HG02623 (cell line): ENCODE data around the gene TRIM69.
A peak's percentile ranks its signal among the peaks of the same experiment; 100 is the strongest.
"Not testable (repeated sequence)": the region's sequence is repeated elsewhere in the genome, so short reads cannot be mapped to it uniquely, and the experiment has no call there.

Experiments
- ATAC-seq: cut with Tn5 transposase; IDR thresholded peaks from one replicate; pipeline ENCODE4 v1.9.1; 2021; ENCODE audit warnings: moderate library complexity; ENCODE audit not compliant: unreplicated experiment

The TRIM69 gene

DNA sequence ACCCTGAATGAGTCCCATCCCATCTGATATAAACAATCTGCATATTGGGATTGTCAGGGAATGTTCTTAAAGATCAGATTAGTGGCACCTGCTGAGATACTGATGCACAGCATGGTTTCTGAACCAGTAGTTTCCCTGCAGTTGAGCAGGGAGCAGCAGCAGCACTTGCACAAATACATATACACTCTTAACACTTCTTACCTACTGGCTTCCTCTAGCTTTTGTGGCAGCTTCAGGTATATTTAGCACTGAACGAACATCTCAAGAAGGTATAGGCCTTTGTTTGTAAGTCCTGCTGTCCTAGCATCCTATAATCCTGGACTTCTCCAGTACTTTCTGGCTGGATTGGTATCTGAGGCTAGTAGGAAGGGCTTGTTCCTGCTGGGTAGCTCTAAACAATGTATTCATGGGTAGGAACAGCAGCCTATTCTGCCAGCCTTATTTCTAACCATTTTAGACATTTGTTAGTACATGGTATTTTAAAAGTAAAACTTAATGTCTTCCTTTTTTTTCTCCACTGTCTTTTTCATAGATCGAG, 20.5 kb upstream of the TRIM69 start:
- ATAC-seq, result no peak

DNA sequence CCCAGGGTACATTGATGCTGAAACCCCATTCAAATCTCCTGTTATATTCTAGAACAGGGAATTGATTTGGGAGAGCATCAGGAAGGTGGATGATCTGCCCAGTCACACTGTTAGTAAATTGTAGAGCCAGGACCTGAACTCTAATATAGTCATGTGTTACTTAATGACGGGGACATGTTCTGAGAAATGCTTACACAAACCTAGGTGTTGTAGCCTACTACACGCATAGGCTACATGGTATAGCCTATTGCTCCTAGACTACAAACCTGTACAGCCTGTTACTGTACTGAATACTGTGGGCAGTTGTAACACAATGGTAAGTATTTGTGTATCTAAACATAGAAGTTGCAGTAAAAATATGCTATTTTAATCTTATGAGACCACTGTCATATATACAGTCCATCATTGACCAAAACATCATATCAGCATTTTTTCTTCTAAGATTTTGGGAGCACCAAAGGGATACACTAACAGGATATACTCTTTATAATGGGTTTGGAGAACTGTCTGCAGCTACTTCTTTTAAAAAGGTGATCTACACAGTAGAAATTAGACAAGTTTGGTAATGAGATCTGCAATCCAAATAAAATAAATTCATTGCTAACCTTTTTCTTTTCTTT, 19.2 kb upstream of the TRIM69 start:
- no peak for ATAC-seq

DNA sequence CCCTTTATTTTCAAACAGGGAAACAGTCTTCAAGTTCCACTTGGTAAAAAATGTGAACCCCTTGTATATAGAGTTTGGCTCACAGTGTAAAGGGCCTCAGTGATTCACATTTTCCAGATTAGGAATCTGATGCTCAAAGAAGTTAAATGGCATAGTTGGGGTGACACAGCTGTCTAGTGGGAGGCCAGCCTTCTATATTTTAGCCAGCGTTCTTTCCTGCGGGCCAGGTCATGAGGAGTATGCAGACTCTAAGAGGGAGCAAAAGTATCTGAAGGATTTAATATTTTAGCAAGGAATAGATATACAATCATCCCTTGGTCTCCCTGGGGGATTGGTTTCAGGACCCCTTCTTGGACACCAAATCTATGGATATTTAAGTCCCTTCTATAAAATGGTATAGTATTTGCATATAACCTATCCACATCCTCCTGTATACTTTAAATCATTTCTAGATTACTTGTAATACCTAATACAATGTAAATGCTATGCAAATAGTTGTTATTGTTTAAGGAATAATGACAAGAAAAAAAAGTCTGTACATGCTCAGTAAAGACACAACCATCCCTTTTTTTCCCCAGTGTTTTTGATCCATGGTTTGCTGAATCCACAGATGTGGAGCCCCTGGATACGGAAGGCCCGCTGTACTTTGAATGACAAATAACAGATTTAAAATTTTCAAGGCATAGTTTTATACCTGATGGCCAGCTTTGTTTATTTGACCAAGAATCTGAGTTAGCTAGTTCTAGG, 18.0 kb upstream of the TRIM69 start:
- ATAC-seq, result no peak

DNA sequence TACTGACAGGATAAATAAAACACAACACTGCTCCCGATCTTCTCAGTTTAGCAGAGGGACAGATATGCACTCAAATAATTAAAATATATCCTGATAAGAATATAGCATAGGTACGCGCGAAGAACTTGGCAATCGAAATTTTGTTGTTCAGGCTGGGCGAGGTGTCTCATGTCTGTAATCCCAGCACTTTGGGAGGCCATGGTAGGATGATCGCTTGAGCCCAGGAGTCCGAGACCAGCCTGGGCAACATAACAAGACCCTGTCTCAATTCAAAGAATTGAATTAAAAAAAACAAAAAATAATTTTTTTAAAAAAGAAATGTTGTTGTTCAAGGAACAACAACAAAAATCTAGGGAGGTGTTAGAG, 17.4 kb upstream of the TRIM69 start:
- ATAC-seq, result no peak

DNA sequence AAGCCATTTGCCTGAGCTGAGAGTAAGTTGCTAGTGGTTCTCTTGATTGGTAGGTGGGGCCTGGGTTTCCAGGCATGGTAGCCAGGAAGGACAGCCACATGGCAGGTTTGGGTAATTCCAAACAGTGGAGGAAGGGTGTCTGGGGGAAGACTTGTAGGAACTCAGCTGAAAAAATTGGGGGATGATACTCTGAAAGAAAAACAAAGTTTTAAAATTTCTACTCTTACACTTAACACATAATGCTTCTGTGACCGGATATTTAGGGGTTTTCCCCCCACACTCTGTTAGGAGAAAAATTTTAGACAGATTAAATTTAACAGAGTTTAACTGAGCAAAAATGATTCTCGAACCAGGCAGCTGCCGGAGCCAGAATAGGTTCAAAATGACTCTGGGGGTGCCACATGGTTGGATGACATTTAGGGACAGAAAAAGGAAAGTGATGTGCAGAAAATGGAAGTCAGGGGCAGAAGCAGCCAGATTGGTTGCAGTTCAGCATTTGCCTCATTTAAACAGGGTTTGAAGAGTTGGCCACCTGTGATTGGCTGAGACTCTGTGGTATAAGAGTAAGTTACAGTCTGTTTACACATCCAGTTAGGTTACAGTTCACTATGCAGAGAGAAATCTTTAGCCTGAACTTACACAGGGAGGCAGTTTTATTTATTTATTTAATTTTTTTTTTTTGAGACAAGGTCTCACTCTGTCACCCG, 16.9 kb upstream of the TRIM69 start:
- ATAC-seq, result peak; percentile 50

DNA sequence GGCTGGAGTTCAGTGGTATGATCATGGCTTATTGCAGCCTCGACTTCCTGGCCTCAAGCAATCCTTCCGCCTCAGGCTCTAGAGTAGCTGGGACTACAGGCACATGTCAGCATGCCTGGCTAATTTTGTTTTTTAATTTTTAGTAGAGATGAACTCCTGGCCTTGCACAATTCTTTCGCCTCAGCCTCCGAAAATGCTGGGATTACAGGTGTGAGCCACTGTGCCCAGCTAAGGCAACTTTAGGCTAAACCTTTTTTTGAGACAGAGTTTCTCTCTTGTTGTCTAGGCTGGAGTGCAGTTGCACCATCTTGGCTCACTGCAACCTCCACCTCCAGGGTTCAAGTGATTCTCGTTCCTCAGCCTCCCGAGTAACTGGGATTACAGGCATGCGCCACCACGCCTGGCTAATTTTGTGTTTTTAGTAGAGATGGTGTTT, 16.3 kb upstream of the TRIM69 start:
- ATAC-seq, result not testable (repeated sequence)

DNA sequence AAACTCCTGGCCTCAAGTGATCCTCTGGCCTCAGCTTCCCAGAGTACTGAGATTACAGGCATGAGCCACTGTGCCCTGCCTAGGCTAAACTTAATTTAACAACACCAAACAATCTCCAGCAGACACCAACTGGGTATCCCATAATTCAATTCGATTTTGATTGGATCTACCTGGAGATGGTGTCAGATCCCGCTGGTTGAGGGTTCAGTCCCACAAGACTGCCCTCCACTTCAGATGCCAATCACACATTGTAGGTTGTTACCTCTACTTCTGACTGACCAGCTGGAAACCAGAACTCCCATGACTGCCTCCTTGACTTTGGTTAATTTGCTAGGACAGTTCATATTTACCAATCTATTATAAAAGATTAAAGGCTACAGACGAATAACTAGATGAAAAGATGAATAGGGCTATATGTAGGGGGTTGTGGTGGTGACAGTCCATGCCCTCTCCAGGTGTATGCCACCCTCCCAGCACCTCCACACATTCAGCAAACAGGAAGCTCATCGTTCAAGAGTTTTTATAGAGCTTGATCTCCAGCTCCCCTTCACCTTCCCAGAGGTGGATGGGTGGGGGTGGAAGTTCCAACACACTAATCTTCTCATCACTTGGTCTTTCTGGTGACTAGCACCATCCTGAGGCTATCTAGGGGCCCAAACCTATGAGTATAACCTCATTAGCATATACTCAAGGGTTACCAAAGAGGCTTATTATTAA, 15.7 kb upstream of the TRIM69 start:
- no peak for ATAC-seq

DNA sequence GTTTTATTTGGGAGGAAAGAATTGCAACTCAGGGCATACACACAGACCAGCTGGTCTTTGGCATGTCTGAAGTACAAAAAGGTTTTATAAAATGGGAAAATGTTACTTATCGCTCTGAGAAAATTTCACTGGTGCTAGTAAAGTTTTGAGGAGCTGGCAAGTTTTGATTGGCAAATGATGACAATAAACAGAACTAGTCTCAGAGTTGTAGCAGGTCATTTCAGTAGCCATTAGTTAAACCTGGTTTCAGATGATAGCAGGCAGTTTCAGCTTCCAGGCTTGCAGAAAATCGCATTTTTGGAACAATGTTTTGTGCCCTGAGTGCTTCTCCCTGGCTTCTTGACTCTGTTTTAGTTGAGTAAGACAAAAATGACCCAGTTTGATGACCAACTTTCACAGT, 14.3 kb upstream of the TRIM69 start:
- no peak for ATAC-seq

DNA sequence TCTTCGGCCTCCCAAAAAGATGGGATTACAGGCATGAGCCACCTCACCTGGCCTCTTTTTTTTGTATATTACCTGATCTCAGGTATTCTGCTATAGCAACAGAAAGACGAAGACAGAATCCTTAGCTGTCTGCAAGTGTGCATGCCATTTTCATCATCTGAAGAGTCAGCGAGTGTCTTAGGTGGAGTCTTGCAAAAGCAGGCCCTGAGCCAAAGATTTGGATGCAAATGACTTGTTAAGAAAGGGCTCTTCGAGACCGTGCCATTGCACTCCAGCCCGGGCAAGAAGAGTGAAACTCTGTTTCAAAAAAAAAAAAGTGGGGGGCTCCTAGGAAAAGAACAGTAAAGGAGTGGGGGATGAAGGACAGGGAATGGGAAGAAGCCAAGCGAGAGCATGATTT, 10.2 kb upstream of the TRIM69 start:
- no peak for ATAC-seq

DNA sequence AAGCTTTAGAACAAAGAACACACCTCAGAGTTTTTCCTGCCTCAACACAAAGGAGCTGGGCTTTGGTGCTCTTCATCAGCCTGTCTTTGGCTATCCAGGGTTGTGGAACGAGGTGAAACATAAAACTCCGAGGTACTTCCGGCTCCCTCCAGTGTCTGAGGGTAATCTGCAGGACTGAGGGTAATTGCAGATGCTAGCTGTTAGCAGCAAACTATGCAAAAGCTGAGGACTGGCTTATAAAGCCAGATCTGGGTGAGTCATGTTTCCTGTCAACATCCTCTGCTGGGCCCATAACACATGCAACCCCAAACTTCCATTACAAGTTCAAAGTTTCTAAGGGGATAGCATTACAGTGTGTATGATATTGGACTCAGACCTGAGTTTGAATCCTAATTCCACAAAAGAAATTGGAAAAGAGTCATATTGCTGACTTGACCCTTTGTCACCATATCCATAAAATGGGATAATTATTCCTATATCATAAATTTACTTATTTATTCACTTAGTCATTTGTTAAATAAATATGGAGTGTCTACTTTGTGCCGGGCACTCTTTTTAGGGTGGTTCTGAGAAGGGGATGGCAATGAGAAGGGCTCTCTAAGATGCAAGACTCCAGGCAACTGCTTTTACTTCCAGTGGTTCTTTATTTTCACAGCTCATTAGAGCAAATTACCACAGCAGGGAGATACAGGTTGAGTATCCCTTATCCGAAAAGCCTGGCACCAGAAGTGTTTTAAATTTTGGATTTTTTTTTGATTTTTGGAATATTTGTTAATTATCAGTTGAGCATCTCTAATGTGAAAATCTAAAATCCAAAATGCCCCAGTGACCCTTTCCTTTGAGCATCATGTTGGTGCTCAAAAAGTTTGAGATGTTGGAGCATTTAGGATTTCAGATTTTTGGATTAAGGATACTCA, 9.5 kb upstream of the TRIM69 start:
- no peak for ATAC-seq

DNA sequence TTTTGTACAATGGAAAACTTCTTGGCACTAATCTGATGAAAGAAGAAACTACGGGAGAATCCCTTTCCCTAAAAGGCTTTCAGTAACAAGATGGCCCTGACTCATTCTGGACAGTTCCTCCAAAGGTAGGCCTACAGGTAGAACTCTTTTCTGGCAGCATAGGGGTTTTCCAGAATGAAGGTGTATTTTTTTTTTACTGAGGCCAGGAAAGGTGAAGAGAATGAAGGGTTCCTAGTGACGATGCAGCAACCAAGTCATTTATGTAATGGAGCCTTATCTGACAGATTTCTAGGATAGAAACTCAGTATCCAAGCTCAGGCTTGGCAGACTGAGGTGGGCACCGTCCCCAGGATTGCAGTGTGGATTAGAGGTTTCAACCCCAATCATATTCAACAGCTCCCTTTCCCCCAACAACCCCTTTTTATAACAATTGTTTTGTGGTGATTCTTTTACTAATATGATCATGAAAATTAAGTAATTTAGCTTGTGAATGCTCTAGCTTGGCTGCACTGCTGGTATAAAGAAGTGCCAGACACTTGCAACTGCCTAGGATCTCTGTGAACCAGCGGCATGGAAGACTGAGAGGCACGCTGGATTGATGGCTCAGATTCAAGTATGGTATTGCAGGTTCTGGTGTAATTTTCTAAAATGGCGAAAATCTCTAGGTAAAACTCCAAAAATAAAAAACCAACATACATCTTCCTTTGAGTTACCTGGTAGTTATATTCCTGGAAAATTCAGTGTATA, 8.7 kb upstream of the TRIM69 start:
- no peak for ATAC-seq

DNA sequence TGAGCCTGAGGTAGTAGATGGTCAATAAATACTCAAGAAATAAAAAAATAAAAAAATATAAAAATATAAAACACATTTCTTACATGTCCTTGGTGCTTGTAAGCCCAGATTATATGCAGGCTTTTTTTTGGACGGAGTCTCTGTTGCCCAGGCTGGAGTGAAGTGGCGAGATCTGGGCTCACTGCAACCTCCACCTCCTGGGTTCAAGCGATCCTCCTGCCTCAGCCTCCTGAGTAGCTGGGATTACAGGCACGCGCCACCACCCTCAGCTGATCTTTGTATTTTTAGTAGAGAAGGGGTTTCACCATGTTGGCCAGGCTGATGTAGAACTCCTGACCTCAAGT, 8.1 kb upstream of the TRIM69 start:
- not testable (repeated sequence) for ATAC-seq

DNA sequence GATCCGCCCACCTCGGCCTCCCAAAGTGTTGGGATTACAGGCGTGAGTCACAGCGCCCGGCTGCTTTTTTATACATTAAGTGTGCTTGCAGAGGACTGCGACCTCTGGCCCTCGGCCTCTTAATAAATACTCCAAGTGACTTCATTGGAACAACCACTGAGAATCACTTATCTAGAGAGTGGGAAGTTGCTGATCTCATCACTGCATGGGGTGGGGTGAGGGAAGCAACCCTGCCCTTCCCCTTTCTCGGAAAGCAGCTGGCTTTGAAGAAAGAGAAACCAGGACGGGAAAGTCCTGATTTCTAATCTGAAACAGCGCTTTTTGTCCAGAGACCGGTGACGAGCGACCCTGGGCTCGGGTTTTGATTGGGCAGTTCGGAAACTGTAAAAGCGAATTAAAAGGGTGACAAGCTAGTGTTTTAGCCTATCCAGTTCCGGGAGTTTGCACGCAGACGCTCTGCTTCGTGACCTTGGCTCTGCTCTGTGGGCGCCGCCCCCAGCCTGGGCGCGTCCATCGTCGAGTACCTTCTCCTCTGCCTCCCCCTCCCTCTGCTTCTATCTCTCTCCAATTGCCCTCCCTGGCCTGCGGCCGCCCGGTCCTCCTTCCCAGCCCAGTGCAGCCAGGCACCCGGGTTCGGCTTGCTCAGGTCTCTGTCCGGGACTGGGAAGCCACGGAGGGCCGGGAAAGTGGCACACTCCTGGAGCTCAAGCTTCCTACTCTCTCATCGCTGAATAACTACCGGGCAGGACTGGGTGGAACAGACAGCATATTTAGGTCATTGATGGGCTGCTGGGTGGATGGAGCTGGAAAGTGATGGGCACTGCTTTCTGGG, 7.5 kb upstream of the TRIM69 start:
- ATAC-seq, result peak; percentile 77

DNA sequence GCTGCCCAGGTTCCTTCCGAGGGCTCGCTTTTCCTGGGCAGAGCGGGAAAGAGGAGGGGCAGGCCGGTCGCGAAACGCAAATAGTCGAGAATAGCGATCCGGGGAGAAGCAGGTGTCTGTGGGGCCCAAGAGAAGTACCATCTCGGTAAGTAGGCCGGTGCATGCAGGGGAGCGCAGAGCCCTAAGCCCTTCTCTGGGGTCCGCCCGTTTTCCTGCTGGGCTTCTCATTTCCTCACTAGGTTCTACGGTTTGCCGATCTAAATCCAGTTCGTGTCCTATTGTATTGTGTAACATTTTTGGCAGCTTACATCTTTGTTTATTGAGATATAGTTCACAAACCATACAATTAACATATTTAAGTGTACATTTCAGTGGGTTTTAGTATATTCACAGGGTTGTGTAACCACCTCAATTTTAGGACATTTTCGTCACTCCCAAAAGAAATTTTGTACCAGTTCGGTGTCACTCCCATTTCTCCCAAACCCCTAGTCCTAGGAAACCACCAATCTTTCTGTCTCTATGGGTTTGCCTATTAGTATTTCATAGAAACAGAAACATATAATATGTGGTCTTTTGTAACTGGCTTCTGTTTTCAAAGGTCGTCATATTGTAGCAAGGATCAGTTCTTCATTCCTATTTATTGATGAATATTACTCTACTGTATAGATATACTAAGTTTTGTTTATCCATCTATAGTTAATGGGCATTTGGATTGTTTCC, 6.8 kb upstream of the TRIM69 start:
- ATAC-seq, result no peak

DNA sequence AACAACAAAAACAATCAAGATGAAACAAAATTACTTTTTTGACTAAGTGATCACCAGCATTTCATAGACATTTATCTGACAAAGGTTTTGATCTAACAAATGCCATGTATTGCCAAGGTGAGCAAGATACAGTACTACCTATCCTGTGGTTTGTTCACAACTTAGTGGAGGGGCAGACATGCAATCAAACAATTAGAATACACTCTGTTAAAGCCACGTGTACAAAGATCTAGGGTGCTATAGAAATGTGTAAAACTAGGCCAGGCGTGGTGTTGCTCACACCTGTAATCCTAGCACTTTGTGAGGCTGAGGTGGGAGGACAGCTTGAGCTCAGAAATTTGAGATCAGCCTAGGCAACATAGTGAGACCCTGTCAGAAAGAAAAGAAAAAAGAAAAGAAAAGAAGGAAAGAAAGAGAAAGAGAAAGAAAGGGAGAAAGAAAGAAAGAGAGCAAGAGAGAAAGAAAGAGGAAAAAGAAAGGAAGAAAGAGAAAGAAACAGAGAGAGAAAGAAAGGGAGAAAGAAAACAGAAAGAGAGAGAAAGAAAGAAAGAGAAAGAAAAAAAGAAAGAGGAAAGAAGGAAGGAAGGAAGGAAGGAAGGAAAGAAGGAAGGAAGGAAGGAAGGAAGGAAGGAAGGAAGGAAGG, 1.4 kb upstream of the TRIM69 start:
- ATAC-seq, result no peak

DNA sequence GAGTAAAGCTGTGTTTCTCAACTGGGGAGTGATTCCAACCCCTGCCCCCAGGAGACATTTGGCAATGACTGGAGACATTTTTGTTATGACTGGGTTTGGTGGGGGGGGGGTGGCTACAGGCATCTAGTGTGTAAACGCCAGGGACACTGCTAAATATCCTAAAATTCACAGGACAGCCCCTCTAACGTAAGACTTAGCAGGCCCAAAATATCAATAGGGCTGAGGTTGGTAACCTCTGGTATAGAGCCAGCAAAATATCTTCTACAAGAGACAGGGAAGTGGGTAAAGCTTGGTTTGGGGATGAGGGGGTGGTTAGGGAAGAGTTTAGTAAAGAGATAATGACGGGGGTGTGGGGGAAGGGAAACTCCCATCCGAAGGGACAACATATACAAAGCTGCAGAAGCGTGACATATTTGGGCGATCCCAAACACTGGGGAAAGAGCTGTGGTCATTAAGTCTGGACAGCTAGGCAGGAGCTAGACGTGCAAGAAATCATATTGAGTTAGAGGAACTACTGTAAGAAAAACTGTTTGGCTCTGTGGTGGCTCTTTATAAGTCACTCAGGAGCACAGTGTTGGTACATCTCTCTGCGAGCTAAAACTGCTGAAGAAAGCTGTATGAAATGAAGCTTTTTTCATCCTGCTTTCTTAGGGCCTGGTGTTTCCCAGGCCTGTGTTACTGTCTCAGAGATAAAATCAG, 697 bp upstream of the TRIM69 start:
- no peak for ATAC-seq

DNA sequence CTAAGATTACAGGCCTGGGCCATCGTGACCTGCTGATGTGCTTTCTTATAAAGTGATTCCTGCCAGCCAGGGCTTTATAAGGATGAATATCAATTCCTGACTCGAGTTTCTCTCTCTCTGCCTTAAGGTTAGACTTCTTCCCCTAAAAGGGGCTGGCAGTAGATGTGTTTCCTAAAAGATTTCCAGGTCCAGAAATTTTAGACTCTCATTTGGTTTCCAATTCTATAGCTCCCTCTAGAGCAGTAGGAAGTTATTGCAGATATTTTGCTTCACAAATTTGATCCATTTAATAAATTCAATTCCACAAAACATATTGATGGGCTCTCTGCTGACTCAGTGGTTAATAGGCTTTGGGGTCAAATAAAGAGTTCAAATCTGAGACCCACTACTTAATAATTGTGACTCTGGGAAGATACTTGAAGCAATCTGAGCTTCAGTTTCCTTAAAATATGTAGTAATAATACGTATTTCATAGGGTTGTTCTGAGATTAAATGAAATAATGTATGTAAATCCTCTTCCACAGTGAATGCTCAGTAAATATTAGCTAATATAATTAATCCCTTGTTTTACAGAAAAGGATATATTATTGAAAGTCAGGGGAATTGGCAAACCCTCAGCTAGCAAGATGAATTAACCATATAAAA, 2.1 kb downstream of the TRIM69 start:
- ATAC-seq, result no peak
